Omental fat pad (tissue), 4 donors: Measurements from ENCODE around the gene ST6GAL2. TPM values are rescaled to one million over a fixed set of nuclear protein-coding genes. Genes with fewer than 3 reads are reported as not detected.

Source experiments
- ATAC-seq: fragments of 150-250 bp; one replicate; pipeline ENCODE4 v1.9.1; 2016; ENCODE audit warnings: mild to moderate bottlenecking, moderate library complexity; ENCODE audit not compliant: low FRiP score
- DNase-seq: peaks from one replicate; pipeline ENCODE4 v3.0.0-alpha.2; 2019; ENCODE audit warnings: low spot score
- CTCF ChIP-seq, 3 donors: fragments of 450-650 bp; IDR thresholded peaks; one replicate each; pipeline ENCODE4 v1.5.1; 2016 to 2017; ENCODE audit warnings: antibody characterized with exemption in 3 of 3, mild to moderate bottlenecking in 3 of 3, moderate library complexity in 2 of 3
- total RNA-seq, 4 donors: library from RNA; depleted of rRNA; stranded (reverse); fragments of >200 nt; gene quantifications; one replicate each; pipeline ENCODE4 v1.1.0, GENCODE V29; 2016

ST6GAL2 gene
- total RNA-seq, 4 donors from 2014 or later: 0.13 to 1.7 (median 0.57) TPM

- ATAC-seq: no peak
- no peak for TF ChIP-seq CTCF (IDR thresholded peaks at IDR 0.05)
- DNase-seq: no peak
Measured at GRCh38 chr2:106831241-106831640, 54.7 kb downstream of the ST6GAL2 start.

GRCh38 chr2:106830191-106830590 lies 55.8 kb downstream of the ST6GAL2 start:
- ATAC-seq: no peak
- DNase-seq: no peak
- TF ChIP-seq CTCF (IDR thresholded peaks at IDR 0.05): no peak

GRCh38 chr2:106828119-106828518 lies 57.8 kb downstream of the ST6GAL2 start:
- DNase-seq (no peak), ATAC-seq (no peak)
- no peak for TF ChIP-seq CTCF (IDR thresholded peaks at IDR 0.05)

- DNase-seq: no peak
- ATAC-seq: no peak
- TF ChIP-seq CTCF (IDR thresholded peaks at IDR 0.05): no peak
Measured at GRCh38 chr2:106827158-106827557, 58.8 kb downstream of the ST6GAL2 start.

- ATAC-seq (no peak), DNase-seq (no peak)
- no peak for TF ChIP-seq CTCF (IDR thresholded peaks at IDR 0.05)
Measured at GRCh38 chr2:106825161-106825560, 60.8 kb downstream of the ST6GAL2 start.

GRCh38 chr2:106816974-106817373 lies 69.0 kb downstream of the ST6GAL2 start:
- ATAC-seq (no peak), DNase-seq (no peak)
- TF ChIP-seq CTCF (IDR thresholded peaks at IDR 0.05): no peak

GRCh38 chr2:106812841-106813240 lies 73.1 kb downstream of the ST6GAL2 start:
- DNase-seq (no peak), ATAC-seq (no peak)
- no peak for TF ChIP-seq CTCF (IDR thresholded peaks at IDR 0.05)
